HEK293T (cell line): ENCODE measurements around the gene LSM3.

Experiments used
- ELF4 ChIP-seq: fragments of 450-650 bp; IDR thresholded peaks from 2 replicates; pipeline ENCODE4 v1.6.1; 2017; ENCODE audit warnings: antibody characterized with exemption
- FOXA1 ChIP-seq: fragments of 450-650 bp; IDR thresholded peaks from 2 replicates; pipeline ENCODE4 v1.6.1; 2016; ENCODE audit warnings: mild to moderate bottlenecking
- HDGF ChIP-seq: fragments of 450-650 bp; IDR thresholded peaks from 2 replicates; pipeline ENCODE4 v1.6.1; 2017; ENCODE audit warnings: antibody characterized with exemption, borderline replicate concordance
- NFRKB ChIP-seq: fragments of 450-650 bp; IDR thresholded peaks from 2 replicates; pipeline ENCODE4 v1.6.1; 2016; ENCODE audit warnings: mild to moderate bottlenecking, moderate library complexity
- SP1 ChIP-seq: fragments of 450-650 bp; IDR thresholded peaks from 2 replicates; pipeline ENCODE4 v1.6.1; 2017
- SUZ12 ChIP-seq: fragments of 450-650 bp; IDR thresholded peaks from 2 replicates; pipeline ENCODE4 v1.6.1; 2016; ENCODE audit warnings: mild to moderate bottlenecking
- ZNF384 ChIP-seq: fragments of 450-650 bp; IDR thresholded peaks from 2 replicates; pipeline ENCODE4 v1.6.1; 2016

- TF ChIP-seq SUZ12 (no peak), SP1 (no peak), ELF4 (no peak), ZNF384 (no peak), FOXA1 (no peak), HDGF (no peak), NFRKB (no peak)
Observed at GRCh38 chr3:14181253-14181652, 2.6 kb downstream of the LSM3 start.
